Measurements from ENCODE around the gene DAZAP1.

- TF ChIP-seq POLR2A (IDR thresholded peaks at IDR 0.05) (no peak), POLR2AphosphoS5 (IDR thresholded peaks at IDR 0.05) (no peak)
- TF ChIP-seq, protein P1, sequence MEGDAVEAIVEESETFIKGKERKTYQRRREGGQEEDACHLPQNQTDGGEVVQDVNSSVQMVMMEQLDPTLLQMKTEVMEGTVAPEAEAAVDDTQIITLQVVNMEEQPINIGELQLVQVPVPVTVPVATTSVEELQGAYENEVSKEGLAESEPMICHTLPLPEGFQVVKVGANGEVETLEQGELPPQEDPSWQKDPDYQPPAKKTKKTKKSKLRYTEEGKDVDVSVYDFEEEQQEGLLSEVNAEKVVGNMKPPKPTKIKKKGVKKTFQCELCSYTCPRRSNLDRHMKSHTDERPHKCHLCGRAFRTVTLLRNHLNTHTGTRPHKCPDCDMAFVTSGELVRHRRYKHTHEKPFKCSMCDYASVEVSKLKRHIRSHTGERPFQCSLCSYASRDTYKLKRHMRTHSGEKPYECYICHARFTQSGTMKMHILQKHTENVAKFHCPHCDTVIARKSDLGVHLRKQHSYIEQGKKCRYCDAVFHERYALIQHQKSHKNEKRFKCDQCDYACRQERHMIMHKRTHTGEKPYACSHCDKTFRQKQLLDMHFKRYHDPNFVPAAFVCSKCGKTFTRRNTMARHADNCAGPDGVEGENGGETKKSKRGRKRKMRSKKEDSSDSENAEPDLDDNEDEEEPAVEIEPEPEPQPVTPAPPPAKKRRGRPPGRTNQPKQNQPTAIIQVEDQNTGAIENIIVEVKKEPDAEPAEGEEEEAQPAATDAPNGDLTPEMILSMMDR (IDR thresholded peaks at IDR 0.05): no peak
Measured at GRCh38 chr19:1468821-1469254, 61.5 kb downstream of the DAZAP1 start.

All from breast epithelium (tissue), 3 donors.